Sigmoid colon (tissue), 4 donors: ENCODE results near the gene HECW1.

Source experiments
- EP300 ChIP-seq, 4 donors: sonication (generic); formaldehyde crosslinking; IDR thresholded peaks; one replicate each; pipeline ENCODE4 v1.6.1; 2017; ENCODE audit warnings: antibody characterized with exemption in 4 of 4
- POLR2A ChIP-seq, 2 donors: fragments of 450-650 bp; IDR thresholded peaks; one replicate each; pipeline ENCODE4 v1.6.1; 2016; ENCODE audit warnings: antibody characterized with exemption in 2 of 2, mild to moderate bottlenecking in 2 of 2, moderate library complexity in 2 of 2
- POLR2AphosphoS5 ChIP-seq, 4 donors: sonication (generic); formaldehyde crosslinking; IDR thresholded peaks; one replicate each; pipeline ENCODE4 v1.6.1; 2017; ENCODE audit warnings: antibody characterized with exemption in 4 of 4
- TF ChIP-seq, protein P1 (sequence below), 4 experiments: fragments of 450-650 bp in 3 of 4; fragments of 200-600 bp in 1 of 4; IDR thresholded peaks; one replicate each; pipeline ENCODE4 v1.5.1; 2016 to 2019; ENCODE audit warnings: antibody characterized with exemption in 4 of 4, mild to moderate bottlenecking in 3 of 4, moderate library complexity in 2 of 4

- TF ChIP-seq EP300 (IDR thresholded peaks at IDR 0.05), result no peak
- TF ChIP-seq, protein P1, sequence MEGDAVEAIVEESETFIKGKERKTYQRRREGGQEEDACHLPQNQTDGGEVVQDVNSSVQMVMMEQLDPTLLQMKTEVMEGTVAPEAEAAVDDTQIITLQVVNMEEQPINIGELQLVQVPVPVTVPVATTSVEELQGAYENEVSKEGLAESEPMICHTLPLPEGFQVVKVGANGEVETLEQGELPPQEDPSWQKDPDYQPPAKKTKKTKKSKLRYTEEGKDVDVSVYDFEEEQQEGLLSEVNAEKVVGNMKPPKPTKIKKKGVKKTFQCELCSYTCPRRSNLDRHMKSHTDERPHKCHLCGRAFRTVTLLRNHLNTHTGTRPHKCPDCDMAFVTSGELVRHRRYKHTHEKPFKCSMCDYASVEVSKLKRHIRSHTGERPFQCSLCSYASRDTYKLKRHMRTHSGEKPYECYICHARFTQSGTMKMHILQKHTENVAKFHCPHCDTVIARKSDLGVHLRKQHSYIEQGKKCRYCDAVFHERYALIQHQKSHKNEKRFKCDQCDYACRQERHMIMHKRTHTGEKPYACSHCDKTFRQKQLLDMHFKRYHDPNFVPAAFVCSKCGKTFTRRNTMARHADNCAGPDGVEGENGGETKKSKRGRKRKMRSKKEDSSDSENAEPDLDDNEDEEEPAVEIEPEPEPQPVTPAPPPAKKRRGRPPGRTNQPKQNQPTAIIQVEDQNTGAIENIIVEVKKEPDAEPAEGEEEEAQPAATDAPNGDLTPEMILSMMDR (IDR thresholded peaks at IDR 0.05), result no peak
- no peak for TF ChIP-seq POLR2AphosphoS5 (IDR thresholded peaks at IDR 0.05)
- no peak for TF ChIP-seq POLR2A (IDR thresholded peaks at IDR 0.05)
These were observed 499.7 kb downstream of the HECW1 start for GRCh38 chr7:43612128-43612527.
